Measurements from ENCODE around the gene MICAL3.

The MICAL3 gene

DNA sequence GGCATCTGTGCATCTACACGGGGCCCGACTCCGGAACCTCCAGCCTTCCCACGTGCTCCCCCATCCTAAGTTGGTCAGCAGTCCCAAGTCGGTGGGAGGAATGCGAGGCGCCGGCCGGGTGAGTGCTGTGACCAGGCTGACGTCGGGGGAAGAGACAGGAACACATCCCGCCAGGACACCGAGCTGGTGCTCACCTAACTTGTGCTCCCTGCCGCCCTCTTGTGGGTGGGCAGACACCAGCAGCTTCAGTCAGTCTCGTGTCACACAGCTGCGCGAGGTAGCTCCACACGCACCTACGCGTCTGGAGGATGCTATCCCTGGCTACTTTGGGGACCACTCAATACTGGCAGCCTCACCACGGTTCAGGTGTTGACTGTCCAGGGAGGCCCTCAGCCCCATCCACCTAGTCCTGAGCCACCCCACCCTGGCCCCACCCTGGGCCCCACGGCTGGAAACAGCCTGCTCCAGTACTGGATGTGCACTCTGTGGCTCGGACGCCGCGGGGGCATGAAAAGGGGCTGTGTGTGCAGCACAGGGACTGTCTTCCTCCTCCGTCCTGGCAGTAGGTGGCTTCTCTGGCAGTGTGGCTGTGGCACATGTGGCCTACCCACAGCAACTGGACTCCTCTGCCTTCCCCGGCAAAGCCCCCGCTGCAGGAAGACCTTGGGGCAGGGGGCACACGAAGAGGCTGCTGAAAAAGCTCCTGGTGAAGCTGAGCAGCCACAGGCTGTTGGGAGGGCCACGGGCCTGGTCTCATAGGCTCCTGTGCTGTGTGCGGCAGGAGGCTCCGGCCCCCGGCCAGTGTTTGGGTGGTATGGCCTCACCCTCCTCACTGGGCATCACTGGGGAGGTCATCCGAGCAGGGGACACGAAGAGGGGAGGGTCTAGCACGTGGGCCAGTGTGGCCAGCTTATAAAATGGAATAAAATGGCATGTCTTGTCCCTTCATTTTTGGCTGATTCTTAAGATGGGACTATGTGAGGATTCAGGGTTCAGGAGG is 238.9 kb downstream of the MICAL3 start:
- no peak for DNase-seq

DNA sequence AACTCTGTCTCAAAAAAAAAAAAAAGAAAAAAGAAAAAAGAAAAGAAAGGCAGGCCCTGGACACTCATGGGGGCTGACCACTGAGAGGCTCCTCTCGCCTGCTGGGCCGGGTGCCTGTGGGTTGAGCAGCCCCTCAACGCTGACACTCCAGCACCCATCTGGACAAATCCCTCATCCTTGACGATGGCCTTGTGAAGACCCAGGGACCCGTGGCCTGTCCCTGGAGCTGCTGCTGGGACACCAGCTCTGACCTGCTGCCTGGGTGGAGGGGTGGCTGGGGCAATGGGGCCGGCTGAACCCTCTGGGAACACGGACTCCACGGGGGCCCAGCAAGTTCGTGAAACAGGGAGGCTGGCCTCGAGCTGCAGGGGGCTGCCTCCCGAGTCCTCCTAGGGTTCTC is 239.6 kb downstream of the MICAL3 start:
- no peak for DNase-seq

DNA sequence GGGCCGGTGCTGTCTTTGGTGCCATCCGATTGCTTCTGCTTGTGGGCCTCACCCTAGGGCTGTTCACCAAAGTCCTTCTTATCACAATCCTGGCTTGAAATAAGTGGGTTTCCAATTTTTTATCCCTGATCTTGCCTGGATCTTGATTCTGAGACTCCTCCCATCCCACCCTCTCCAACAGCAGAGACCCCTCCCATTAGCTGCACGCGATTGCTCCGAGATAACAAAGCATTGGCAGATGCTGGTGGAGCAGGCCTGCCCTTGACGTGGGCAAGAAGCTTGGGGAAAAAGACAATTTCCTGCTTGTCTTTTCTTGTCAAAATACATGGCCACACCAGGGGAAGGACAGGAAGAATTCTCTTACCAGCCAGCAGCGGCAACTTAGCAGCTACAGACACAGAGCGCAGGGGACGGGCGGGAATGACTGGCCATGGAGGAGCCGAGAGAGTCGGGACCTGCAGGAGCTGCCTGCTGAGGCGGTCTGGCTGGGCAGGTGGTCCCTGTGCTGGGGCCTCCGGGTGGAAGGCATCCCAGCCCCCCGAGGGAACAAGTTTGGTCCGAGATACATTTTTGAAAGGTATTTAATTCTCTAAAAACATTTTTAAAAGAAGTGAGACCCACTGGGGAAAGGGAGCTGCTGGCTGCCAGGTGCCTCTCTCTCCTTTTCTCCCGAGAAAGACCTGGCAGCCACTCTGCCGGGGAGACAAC is 240.4 kb downstream of the MICAL3 start:
- DNase-seq: no peak

- DNase-seq: no peak
Measured at GRCh38 chr22:17783312-17783711, 241.0 kb downstream of the MICAL3 start.

DNA sequence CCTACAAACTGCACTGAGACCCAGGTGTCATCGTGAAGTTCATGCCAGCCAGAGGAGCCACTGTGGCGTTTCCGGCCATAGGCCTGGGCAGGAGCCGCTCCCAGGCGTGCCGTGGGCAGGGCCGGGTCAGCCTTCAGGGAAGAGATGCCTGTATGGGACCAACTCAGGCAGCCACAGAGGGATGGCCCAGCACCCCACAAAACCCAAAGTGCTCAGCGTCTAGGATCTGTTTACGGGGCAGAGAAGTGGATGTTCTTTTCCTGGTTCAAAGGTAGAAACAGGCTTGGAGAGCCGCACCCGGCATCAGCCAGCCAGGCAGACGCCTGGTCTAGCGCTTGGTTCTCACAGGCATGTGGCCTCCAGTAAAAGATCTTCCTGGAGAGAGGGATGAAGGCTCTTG is 241.7 kb downstream of the MICAL3 start:
- DNase-seq: no peak

GRCh38 chr22:17782158-17782557 is 242.2 kb downstream of the MICAL3 start:
- no peak for DNase-seq

DNA sequence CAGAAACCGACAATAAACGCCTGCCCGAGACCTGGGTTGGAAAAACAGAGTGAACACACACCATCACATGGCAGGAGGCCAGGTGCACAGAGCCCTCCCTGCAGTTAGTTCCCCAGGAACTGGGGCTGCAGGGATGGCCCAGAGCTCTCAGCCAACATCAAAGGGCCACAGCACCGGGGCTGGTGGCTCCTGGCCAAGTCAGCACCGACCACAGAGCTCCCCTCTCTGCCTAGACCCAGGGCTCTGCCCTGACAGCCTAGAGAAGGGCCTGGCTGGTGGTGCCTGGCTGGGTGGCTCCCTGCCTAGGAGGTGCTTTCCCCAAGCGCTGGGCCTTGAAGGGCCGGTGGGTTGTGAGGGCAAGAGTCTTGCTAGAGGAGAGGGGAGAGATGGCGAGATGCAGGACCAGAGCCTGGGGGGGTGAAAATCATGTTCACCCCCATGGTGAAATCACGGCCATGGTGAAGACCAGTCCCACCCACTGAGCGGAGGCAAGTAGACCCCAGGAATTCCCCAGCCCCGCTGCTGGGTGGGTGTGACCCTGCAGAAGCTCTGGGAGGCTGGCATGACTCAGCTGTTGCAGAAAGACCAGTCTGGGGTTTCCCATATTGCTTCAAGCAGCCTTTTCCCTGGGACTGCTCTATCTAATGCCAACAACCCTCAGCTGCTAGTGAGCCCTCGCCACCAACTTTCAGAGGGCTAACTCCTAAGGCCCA is 242.9 kb downstream of the MICAL3 start:
- no peak for DNase-seq

DNA sequence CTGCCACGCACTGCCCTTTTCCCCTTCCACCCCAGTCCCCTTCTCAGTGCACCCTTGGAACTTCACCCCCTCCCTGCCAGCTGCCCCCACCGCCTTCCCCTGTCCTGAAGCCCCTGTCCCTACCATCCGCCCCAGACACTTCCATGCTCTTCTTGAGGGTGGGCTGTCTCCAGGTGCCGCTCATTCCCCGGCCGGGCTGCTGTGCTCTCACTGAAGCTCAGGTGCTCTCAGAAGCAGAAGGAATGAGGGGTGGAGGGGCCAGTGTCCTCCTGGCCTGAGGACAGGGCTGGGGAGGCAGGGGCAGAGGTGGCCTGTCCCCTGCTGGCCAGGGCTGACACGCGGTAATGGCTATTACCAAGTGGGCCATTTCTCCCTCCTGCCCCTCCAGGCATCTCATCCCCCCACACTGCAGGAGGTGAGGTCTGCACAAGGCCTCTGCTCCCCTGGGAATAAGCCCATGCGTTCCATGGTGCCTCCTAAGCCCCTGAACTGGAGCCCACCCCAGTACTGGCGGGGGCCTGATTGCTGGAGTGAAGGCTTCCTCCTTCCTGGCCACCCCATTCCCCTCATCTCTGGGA is 243.5 kb downstream of the MICAL3 start:
- DNase-seq: no peak

DNA sequence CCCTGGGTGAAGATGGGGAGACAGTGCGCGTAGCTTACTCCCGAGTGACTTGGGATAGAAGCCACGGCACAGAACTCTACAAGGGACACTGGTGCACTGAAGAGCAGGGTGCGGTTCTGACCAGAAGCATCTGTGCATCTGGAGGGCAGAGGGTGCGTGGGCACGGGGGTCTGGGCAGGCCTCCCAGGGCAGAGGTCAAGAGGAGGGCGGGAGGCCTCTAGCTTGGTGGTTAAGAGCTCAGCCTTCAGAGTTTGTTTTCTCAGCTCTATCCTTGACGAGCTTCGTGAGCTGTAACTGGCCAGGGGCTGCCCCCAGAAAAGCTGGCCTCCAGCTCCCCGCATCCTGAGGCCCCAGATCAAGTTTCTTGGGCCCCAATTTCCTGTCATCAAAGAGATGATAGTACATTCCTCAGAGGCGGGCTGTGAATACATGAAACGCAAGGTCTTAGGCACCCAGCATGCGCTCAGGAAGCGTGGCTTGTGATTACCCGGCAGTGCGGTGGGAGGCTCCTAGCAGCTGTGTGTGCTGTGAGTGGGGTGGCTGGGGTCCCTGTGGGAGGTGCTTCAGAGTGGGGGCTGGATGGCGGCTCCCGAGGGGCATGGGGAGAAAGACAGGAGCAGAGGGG is 244.1 kb downstream of the MICAL3 start:
- DNase-seq: no peak

DNA sequence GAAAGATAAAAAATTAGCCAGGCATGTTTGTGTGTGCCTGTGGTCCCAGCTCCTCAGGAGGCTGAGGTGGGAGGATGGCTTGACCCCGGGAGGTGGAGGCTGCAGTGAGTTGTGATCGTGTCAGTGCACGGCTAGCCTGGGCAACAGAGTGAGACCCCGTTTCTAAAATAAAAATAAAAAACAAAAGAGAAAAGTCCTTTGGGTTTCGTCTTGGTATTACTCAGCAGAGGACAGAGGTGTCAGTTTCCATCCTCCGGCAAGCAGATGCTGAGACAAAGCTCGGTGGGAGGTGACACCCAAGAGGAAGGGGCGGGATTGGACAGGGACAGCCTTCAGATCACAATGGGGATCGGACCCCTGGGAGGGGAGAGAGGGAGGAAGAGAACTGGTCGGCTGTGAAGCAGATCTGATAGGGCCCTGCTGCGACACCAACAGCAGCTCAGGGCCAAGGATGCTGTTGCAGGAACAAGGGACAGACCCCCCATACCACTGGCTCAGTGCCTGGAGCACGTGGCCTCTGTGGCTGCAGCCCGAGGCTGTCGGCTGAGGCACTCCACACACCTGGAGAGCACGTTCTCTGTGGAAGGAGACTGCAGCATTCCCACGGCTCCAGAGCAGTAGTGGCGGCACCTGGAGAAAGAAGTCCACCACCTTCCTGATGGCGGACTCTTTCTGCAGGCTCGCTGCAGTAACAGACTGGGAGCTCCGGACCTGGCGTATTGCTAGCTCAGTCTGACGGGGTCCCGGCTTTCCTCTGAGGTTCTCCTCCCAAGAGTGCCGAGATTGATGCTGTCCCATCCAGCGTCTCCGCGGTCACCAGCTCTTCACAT is 244.9 kb downstream of the MICAL3 start:
- DNase-seq: no peak

DNA sequence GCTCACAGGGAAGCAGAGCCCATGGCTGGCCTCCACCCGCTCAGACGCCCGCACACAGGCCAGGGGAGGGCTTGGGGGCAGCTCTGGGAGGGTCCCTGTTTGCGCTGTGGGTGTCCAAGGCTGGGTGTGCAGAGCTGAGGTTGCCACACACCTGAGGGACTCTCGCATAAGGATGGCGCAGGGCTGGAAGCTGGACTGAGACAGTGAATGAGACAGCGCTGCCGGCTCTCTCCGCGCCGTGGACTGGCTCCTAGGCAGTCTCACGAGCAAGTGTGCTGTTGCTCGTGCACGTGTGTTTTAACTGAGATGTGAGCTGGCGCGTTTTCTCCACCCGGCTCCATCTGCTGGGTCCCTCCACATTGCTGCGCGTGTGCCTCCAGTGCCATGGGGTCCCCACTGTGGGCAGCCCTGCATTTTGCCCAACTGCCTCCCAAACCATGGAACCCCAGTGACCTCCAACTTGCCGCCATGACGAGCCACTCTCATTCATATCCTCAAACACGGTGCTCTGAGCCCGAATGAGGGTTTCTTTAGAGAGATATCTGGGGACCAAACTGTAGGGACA is 245.9 kb downstream of the MICAL3 start:
- DNase-seq: no peak

DNA sequence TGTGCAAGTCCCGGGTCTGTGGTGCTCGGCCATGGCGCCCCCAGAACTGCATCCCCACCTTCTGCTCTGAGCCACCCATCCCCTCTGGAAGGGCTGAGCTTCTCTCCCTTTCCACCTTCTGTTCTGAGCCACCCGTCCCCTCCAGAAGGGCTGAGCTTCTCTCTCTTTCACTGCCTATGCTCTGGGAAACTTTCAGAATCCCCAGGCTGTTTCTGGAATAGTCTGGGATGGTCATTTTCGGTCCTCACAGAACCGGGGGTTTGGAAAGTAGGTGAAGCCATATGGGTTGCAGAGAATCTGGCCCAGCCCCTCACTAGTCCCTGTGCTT is 246.7 kb downstream of the MICAL3 start:
- DNase-seq: no peak

- no peak for DNase-seq
Measured at GRCh38 chr22:17777005-17777716, 247.2 kb downstream of the MICAL3 start.

GRCh38 chr22:17775781-17776465 is 248.4 kb downstream of the MICAL3 start:
- no peak for DNase-seq

GRCh38 chr22:17774926-17775685 is 249.3 kb downstream of the MICAL3 start:
- DNase-seq: no peak

- no peak for DNase-seq
Measured at GRCh38 chr22:17774206-17774925, 250.0 kb downstream of the MICAL3 start, which contains the start of gene BID. Gene BID (minus strand): TSS chr22:17774469. CDS start chr22:17750116, 24,353 bp downstream.

DNA sequence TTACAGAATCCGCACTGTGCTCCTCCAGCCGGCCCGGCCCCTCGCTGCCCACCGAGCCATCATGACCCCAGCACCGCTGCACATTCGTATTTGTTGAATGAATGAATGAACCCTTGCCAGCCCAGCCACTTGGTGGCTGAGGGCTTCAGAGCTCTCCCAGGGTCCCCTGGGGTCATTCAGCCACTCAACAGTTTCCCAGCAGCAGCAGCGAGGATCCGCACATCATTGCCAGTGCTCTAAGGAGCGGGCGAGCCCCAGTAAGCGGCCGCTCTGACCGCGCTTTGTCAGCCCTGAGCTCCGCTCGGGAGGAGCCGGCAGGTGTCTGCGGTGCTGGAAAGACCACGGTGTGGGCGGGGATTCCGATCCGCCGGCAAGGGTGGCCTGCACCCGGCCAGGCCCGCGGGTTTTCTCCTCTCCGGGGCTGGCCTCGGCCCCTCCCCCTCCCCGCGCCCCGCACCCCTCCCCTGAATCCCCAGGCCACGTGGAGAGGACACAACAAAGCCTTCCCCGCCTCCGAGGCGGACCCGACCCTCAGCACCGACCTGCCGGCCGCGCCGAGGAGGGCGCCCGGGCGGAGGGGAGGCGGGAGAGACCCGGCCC is 250.7 kb downstream of the MICAL3 start:
- DNase-seq: no peak

Data from SW 1271 (cell line).